Measurements from ENCODE around the gene MYBPH. TPM values are rescaled to one million over a fixed set of nuclear protein-coding genes. Genes with fewer than 3 reads are reported as not detected.

The MYBPH gene
- total RNA-seq, 1 donor from 2014 or later: not detected

GRCh38 chr1:203167026-203167912 lies 8.4 kb downstream of the MYBPH start:
- intact Hi-C loops (cut with micrococcal nuclease): no loop called here

DNA sequence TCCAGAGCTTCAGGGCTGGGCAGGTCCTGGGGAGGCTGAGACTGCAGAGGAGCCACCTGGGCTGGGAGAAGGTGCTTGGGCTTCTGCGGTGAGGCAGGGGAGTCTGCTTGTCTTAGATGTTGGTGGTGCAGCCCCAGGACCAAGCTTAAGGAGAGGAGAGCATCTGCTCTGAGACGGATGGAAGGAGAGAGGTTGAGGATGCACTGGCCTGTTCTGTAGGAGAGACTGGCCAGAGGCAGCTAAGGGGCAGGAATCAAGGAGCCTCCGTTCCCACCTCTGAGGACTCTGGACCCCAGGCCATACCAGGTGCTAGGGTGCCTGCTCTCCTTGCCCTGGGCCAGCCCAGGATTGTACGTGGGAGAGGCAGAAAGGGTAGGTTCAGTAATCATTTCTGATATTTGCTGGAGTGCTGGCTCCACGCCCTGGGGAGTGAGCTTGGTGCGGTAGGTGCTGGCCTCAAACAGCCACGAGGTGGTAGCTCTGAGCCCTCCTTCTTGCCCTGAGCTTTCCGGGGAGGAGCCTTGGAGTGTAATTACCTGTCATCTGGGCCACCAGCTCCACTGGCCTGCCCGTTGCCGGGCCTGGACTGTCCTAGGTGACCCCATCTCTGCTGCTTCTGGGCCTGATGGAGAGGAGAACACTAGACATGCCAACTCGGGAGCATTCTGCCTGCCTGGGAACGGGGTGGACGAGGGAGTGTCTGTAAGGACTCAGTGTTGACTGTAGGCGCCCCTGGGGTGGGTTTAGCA lies 9.3 kb downstream of the MYBPH start:
- intact Hi-C loops (cut with micrococcal nuclease): no loop called here

DNA sequence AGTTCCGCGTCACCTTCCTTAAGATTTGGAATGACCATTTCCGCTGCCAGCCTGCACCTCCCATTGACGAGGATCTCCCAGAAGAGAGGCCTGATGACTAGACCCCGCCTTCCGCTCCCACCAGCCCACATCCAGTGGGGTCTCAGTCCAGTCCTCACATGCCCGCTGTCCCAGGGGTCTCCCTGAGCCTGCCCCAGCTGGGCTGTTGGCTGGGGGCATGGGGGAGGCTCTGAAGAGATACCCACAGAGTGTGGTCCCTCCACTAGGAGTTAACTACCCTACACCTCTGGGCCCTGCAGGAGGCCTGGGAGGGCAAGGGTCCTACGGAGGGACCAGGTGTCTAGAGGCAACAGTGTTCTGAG lies 9.8 kb downstream of the MYBPH start:
- intact Hi-C loops (cut with micrococcal nuclease): no loop called here

- intact Hi-C loops (cut with micrococcal nuclease): no loop called here
Observed at GRCh38 chr1:203165101-203165799, 10.4 kb downstream of the MYBPH start.

- intact Hi-C loops (cut with micrococcal nuclease): no loop called here
Observed at GRCh38 chr1:203163891-203164635, 11.6 kb downstream of the MYBPH start.

DNA sequence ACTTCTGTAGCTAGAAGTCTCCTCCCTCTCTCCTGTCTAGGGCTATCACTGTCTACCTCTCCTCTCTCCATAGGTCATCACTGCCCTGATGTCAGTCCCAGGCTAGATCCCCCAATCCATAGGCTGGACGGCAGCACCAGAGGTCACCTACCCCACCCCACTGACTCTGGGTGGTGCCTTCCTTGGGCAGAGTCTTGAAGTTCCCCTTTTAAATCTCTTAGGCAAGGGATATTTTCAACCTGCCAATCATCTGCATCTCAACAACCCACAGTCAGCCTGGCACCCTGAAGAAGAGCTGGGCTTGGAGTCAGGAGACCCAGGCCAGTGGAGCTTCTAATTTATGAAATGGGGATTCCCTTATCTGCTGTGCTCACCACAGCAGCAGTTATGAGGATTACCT lies 13.2 kb downstream of the MYBPH start:
- intact Hi-C loops (cut with micrococcal nuclease): no loop called here

GRCh38 chr1:203161703-203162102 lies 13.9 kb downstream of the MYBPH start:
- intact Hi-C loops (cut with micrococcal nuclease): no loop called here

GRCh38 chr1:203161175-203161574 lies 14.5 kb downstream of the MYBPH start:
- intact Hi-C loops (cut with micrococcal nuclease): no loop called here

DNA sequence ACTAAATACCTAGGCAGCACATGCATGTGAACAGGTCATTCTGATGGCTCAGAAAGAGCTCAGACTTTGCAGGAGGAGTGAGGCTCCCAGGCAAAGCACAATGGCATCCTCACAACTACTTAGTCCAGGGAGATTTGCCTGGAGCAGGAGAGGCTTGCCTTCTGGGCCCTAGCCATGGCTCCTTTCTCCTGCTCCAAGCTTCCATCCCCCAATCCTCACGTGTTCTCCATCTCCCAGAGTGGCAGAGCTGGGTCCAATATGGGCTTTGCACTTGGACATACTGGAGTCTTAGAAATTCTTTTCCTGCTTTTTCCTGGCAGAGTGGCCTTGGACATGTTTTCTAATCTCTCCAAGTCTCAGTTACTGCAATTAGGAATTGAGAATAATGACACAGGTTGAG lies 15.8 kb downstream of the MYBPH start:
- intact Hi-C loops (cut with micrococcal nuclease): no loop called here

DNA sequence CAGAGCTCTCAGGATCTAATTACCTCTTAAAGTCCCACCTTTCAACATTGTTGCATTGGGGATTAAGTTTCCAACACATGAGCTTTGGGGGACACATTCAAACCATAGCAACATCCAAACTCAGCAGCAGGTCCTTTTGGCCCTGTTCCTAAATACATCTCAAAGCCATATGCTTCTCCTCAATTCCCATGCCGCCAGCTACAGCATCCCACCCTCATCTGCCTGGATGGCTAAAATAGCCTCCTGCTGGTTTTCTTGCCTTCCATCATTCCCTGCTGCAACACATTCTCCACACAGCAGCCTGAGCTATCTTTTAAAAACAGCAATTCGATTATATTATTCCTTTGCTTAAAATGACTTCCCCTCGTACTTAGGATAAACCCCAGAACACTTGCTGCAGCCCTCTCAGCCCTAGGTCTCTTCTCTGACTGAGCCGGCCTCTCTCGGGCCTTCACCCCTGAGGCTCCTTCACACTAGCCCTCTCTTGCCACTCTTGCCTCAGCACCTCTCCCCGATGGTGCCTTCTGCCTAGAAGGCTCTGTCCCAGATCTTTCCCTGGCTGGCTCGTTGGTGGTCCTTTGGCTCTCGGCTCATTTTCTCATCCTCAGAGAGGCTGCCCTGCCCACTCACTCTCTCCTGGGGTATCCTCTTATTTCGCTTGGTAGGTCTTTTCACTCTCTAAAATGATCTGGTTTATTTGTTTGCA lies 16.5 kb downstream of the MYBPH start:
- intact Hi-C loops (cut with micrococcal nuclease): no loop called here

DNA sequence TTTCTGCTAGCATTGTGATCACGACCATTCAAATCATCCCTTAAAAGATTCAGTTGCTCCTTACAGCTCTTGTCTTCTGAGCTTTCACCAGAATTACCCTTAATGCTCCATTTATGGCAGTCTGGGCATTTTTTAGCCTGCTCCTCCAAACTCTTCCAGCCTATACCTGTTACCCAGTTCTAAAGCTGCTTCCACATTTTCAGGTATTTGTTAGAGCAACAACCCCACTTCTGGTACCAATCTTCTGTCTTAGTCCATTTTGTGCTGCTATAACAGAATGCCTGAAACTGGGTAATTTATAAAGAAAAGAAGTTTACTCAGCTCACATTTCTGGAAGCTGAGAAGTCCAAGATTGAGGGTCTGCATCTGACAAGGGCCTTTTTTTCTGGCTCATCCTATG lies 17.2 kb downstream of the MYBPH start:
- intact Hi-C loops (cut with micrococcal nuclease): no loop called here

GRCh38 chr1:203156280-203156679 lies 19.3 kb downstream of the MYBPH start:
- intact Hi-C loops (cut with micrococcal nuclease): no loop called here

GRCh38 chr1:203153989-203154821 lies 21.4 kb downstream of the MYBPH start:
- intact Hi-C loops (cut with micrococcal nuclease): no loop called here

- intact Hi-C loops (cut with micrococcal nuclease): no loop called here
Observed at GRCh38 chr1:203153051-203153988, 22.3 kb downstream of the MYBPH start.

DNA sequence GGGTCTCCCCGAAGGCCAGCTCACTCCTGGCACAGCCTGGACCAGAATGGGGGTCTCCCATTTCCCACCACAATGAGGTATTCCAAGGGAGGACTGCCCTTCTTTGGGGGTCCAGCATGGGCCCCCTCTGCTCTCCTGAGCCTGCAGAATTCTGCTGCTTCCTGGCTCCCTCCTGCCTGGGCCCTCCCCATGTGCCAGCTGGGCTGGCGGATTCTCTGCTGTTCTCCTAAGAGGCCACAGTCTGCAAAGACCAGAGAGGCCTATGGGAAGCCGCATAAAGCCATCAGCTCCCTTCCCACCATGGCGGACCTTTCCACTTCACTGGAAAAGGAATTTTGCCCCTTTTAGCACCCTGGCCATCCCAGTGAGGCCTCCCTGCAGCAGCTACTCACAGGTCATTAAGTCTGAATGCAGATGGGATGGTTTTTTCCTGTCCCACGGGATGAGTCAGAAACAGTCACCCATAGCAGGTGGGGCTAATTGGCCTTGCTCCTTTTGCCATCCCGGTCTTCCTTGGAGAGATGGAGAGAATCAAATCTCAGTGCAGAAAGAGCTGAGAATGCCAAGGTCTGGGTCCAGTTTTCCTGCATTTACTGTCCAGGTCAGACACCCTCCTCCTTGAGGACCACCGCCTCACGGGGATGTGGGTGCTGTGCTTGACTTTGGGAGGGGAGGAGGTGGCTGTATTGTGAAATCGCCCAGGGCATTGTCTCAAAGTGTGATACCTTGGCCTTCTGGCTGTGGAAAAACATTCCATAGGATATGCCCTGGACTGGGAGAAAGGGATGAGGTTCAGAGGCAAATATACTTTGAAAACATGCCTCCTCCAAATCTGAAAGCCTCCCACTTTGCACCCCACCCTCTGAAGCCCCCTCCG lies 23.2 kb downstream of the MYBPH start:
- intact Hi-C loops (cut with micrococcal nuclease): no loop called here

GRCh38 chr1:203151362-203152157 lies 24.1 kb downstream of the MYBPH start:
- intact Hi-C loops (cut with micrococcal nuclease): no loop called here
